GM21447 (cell line): ENCODE measurements around the gene BCAS3.

Experiments used
- ATAC-seq: cut with Tn5 transposase; IDR thresholded peaks from one replicate; pipeline ENCODE4 v1.9.1; 2021; ENCODE audit not compliant: unreplicated experiment

Gene BCAS3

DNA sequence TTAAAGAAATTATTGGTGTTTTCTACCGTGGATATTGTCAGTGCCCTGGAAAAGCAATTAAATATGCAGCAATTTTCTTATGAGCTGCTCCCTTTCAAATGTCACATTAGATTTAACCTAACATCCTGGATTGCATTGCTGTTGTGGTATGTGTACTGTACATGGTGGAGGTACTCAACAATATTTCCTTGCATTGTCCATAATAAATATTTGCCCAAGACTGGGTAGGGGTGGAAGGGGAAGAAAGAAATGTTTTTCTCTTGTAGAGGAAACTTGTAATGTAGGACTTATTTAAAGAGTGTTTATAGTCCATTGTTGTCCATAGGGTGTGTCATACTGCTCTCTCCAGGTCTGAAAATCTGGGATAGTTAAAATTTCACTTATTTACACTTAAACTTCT lies 375.8 kb downstream of the BCAS3 start:
- ATAC-seq, result no peak

DNA sequence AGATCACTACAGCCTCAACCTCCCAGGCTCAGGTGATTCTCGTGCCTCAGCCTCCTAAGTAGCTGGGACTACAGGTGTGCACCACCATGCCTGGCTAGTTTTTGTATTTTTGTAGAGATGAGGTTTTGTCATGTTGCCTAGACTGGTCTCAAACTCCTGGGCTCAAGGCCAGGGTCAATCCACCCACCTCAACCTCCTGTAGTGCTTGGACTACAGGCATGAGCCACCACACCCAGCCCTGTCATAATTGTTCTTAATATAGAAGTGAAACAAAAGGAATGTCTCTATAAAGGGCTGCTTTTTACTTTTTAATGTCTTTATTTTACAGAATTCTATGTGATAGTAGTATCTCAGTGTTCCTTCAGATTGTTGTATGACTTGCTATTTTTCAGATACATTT lies 376.8 kb downstream of the BCAS3 start:
- no peak for ATAC-seq

GRCh38 chr17:61057257-61057656 lies 379.6 kb downstream of the BCAS3 start:
- ATAC-seq, result no peak

- no peak for ATAC-seq
Measured at GRCh38 chr17:61058066-61058465, 380.4 kb downstream of the BCAS3 start.

GRCh38 chr17:61063528-61063927 lies 385.9 kb downstream of the BCAS3 start:
- ATAC-seq, result peak; percentile 54

DNA sequence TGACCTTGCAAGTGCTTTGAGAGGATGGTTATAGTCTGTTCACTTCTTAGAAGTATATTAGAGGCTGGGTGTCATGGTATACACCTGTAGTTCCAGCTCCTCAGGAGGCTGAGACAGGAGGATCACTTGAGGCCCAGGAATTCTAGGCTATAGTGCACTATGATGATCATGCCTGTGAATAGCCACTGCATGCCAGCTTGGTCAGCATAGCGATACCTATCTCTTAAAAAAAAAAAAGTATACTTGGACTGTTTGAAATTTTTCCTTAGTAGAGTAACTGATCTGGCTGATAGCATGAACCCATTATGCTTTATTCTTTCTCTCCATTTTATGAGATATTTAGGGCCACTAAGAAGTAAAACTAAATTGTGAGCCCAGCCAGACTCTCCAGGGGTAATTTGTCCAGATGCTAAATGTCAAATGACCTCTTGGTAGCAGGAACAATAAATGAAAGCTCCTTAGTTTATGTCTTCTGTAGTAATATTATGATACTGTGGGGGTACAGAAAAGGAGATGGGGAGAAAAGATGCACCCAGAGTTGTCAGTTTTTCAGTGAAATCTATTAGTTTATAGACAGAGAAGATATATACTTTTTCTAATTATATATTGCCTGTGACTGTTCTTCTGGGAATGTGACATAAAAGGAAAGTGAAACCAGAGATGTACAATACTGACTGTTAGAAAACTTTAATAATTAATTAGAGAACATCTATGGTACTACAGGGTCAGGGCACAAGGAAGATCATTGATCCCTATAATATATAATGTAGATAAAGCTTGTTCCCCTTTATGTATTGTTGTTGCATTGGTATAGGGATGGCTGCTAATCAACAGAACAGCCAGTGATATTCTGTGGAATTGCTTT lies 386.7 kb downstream of the BCAS3 start:
- ATAC-seq, result peak; percentile 61

- ATAC-seq, result no peak
Measured at GRCh38 chr17:61065263-61065773, 387.7 kb downstream of the BCAS3 start.

- no peak for ATAC-seq
Measured at GRCh38 chr17:61066062-61066461, 388.4 kb downstream of the BCAS3 start.

DNA sequence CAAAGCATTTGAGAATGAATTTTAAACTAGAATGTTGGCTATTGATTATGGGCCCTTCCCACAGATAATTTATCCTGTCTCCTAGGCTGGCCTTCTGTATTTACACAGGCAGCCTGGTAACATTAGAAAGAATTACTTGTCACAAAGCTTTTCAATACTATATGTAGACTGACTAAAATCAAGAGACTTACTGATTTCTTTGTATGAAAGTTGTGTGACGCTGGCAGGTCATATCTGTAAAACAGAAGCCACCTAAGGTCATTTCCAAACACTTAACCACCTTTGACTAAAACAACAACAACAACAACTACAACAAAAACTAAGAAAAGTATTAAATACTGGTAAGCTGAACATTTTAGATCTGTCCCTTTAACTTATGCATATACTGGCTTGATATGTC lies 393.0 kb downstream of the BCAS3 start:
- no peak for ATAC-seq

GRCh38 chr17:61072648-61073047 lies 395.0 kb downstream of the BCAS3 start:
- no peak for ATAC-seq

DNA sequence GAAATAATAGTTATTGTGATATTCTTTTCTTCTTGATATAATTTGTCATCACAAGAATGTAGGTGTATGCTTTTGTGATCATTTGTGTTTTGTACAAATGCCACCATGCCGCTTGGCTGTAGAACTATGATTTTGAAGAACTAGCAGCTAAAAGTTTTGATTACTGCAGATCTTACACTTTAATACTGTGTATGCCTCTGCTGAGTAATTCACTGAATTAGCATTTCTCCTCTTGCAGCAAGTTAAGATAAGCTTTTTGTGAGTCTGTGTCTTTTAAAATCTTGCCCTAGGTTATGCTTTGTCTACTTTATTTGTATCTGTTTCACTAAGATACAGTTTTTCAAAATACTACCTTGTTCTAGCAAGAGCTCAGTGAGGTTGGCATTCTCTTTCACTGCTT lies 395.5 kb downstream of the BCAS3 start:
- ATAC-seq, result no peak

DNA sequence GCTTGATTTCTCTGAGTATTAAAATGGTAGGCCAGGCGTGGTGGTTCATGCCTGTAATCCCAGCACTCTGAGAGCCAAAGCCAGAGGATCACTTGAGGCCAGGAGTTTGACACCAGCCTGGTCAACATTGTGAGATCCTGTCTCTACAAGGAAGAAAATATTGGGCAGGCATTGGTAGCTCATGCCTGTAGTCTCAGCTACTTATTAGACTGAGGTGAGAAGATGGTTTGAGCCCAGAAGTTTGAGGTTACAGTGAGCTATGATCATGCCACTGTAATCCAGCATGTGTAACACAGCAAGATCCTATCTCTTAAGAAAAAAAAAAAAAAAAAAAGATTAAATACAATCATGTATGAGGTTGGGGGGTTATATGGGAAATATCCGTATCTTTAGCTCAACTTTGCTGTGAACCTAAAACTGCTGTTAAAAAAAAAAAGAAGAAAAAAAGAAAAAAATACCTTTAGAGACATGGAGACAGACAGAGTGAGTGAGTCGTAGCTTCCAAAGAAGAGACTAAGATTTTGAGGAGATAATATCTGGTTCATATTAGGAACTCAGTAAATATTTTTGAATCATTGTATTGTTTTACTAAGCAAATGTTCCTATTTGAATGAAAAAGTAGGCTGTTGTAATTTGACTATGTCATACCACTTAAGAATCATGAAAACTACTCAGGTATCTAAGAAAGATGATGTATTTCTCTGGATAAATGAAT lies 396.3 kb downstream of the BCAS3 start:
- ATAC-seq, result no peak

GRCh38 chr17:61075988-61076387 lies 398.3 kb downstream of the BCAS3 start:
- no peak for ATAC-seq

DNA sequence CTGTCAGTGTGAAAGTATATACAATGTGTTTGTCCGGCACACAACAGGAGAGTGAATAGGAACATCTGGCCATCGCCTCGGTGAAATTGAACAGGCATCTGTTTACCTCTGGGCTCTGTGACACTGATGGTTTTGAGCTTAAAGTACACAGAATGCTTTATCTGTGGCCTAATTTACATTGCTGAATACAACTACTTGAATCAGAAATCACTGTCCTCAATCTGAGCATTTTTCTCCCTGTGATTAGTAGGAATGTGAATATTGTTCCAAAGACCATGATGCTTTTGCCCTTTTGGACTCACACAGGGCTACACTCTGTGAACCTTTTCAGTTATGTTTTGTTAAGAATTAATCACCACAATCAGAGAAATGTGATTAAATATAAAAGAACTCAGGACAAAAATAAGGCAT lies 399.0 kb downstream of the BCAS3 start:
- no peak for ATAC-seq

DNA sequence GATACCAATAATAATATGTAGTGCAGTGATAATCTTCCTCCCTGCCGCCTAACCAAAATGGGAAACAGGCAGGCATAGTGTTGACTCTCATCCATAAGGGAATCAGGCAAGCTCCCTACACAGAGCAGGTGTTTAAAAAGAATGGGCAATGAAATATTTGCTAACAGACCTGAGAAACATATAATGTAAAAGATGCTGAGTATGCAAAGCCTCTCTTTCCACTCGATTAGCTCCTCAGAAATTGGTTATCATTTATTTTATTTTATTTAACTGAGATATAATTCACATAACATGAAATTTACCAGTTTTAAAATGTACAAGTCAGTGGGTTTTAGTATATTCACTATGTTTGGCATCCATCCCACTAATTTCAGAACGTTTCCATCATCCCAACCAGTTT lies 404.3 kb downstream of the BCAS3 start:
- no peak for ATAC-seq

- ATAC-seq, result no peak
Measured at GRCh38 chr17:61084260-61084659, 406.6 kb downstream of the BCAS3 start.

DNA sequence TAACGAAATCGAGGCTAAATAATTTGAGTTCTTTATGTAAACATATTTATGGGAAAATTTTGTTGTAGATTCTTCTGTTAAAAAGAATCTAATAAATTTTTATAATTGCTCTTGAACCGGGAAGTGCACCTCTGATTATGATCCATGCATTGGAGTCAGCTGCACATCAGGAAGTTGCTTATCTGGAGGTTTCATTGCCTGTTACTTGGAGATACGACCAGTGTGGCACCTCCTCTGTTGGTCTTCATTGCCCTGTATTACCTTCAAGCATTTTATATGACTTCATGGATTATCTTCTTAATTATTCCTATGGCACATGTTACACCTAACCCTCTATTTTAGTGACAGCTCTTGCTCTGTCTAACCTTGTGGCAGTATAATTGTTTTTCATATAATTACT lies 409.4 kb downstream of the BCAS3 start:
- no peak for ATAC-seq

DNA sequence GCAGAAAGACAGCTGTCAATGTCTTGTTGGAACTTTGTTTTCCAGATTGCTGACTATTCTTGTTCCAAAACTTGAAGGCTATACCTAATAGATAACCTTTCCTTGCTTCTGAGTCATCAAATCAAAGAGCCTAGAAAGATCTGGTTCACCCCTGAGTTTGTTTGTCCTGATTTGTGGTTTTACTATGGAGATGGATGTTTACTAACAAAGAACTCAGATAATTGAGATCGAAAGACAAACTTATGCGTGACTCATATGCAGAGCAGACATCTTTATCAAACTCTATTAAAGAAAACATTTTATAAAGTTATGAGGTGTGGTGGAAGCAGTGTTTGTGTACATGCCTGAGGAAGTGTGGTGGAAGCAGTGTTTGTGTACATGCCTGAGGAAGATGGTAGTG lies 410.9 kb downstream of the BCAS3 start:
- no peak for ATAC-seq

GRCh38 chr17:61091096-61091495 lies 413.4 kb downstream of the BCAS3 start:
- ATAC-seq, result no peak

GRCh38 chr17:61097781-61098180 lies 420.1 kb downstream of the BCAS3 start:
- no peak for ATAC-seq

GRCh38 chr17:61106354-61106753 lies 428.7 kb downstream of the BCAS3 start:
- no peak for ATAC-seq

DNA sequence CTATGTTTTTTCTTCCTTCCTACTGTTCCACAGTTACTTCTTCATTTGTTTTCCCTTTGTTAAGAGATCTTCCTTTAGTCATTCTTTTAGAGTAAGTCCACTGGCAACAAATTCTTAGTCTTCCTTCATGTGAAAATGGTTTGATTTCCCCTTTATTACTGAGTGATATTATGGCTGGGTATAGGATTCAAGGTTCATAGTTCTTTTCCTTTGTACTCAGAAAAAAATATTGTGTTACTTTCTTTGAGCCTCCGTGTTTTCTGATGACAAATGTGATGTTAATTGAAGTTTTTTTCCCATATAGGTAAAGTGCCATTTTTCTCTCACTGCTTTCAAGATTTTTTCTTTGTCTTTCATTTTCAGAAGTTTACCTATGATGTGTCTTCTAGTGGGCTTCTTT lies 438.9 kb downstream of the BCAS3 start:
- ATAC-seq, result no peak
